HL-60/S4 treated with phorbol 12-myristate 13-acetate at 8.2 ng/mL for 4 days and 3 days (cell line): Measurements from ENCODE around the gene FOXF1.

Experiments used
- in situ Hi-C: fragments of 300-500 bp; cut with MboI; formaldehyde crosslinking; loops from 2 replicates; pipeline ENCODE4 v1.15.0; 2022; ENCODE audit warnings: low sequenced_read_pairs

Gene FOXF1

DNA sequence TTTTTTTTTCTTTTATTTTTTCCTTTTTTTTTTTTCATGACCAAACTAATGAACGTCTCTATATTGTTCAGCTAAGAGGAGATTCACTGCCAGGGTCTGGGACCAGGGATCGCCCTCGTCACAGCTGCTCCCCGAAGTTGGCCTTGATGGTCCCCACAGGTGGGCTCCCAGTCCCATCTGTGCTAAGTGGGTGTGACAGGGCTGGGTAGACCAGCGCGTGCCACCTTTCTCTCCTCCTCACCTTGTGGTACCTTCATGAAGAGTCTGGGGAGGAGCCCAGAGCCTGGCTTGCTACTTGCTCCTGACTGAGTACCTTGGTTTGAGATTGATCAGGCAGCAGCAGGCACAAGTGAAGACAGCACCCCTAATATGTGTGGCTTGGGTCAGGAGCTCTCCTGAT is 6.5 kb upstream of the FOXF1 start:
- in situ Hi-C loops = loop anchor here (25.0 kb wide), 1 partner anchor 417 kb away; no protein-coding TSS in a partner anchor

- in situ Hi-C loops = loop anchor here (25.0 kb wide), 1 partner anchor 417 kb away; no protein-coding TSS in a partner anchor
Observed at GRCh38 chr16:86504315-86505184, 5.8 kb upstream of the FOXF1 start.

DNA sequence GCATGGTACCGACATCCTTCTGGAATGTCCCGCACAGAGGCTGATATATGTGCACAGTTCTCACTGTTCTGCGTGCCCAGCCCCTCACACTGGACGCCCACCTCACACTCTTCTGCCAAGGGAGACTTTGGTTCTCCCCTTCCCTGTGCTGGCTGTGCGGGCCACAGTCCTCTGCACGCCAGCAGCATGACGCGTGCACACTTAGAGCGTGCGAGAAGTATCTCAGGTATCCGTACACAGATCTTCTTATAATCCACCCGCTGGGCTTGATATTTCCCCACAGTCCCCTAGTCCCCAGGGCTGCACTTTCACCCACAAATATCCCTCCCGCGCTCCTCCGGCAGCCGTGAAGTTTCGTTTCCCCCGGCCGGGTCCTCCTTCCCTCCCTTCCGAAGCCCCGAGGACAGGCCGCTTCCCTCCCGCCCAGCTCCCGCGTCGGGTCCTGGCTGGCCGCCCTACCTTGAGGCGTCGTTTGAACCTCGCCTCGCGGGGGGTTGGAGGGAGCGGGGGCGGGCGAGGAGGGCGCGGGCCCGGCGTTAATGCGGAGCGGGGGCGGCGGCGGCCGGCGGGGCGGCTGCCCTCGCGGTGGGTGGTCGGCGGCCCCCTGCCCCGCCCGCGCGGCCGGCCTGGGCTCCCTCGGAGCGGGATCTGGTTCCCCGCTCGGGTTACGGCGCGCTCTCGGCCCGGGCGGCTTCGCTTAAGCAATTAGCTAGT is 5.0 kb upstream of the FOXF1 start:
- in situ Hi-C loops = loop anchor here (25.0 kb wide), 1 partner anchor 418 kb away; no protein-coding TSS in a partner anchor

DNA sequence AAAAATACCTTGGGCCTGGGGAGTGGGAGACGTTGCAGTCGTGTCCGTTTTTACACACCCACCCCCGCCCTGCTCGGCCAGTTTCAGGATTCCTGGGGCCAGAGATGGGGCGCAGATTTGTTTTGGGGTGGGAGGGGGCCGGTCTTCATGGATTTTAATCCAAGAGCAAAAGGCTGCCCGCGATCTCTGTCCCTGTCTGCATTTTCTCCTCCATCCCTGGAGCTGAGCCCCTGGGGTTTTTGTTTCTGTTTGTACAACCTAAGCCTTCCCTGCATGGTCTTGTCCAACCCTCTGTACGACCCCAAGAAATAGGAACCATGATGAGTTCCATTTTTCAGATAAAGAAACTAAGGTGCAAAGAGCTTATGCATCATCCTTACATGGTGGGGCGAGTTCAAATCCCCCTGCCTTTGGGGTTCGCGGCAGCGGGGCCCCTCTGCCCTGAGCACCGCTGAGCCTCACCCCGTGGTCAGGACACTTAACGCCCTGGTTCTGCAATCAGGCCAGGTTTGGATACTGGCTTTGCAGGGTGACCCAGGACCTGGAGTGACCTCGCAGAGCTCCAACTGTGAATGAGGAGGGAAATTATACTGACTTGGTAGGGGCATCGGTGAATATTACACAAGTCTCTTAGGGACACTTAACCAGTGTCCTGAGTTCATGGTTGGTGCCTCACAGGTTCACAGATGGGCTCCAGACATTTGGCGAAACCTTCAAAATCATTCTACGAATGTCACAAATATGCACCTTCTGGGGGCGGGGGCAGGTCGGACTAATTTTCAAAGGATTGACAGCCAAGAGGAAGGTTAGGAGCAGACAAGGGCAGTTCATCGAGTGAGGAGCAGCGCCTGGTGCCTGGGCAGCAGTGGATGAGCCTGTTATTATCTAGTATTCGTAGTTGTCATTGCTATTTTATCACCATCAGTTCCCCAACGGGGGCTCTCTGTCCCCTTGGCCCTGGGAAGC is 4.1 kb upstream of the FOXF1 start:
- in situ Hi-C loops = loop anchor here (25.0 kb wide), 1 partner anchor 419 kb away; no protein-coding TSS in a partner anchor

DNA sequence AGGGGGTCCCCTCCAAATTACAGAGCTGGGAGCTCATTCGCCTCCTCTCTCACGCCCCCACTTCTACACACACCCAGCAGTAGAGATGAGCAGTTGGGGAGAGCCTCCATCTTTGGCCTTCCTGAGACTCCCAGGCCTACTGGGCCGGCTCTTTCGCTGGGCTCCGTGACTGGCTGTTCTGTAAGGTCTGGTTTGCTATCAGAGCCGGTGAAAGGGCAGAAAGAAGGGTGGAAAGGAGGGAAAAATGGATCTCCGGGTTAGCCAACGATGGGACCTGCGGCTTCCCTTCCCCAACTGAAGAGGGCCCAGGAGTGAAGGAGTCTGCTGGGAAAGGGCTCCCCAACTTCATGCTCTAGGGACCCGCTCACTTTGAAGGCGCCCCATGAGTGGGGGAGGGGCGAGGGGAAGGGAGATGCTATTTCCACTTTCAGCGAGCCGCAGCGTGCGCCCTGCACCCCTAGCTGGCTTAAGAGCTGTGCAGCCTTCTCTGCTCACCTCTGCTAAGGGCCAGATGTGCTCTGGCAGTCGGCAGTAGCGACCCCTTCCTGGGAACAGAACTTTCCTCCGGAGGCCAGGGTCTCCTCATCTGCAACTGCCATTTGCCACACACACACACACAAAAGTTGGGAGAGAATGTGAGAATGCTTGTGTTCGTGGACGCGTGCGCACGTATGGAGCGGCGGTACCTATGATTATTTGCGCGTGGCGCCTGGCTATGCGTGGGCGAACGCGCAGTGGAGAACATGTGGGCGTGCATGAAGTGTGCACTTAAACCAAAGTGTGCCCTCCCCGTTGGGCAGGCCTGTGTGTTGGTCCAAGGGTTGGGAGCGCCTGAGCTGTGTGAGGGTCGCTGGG is 2.9 kb upstream of the FOXF1 start:
- in situ Hi-C loops = loop anchor here (25.0 kb wide), 1 partner anchor 420 kb away; no protein-coding TSS in a partner anchor

- in situ Hi-C loops = loop anchor here (25.0 kb wide), 1 partner anchor 421 kb away; no protein-coding TSS in a partner anchor
Observed at GRCh38 chr16:86508028-86508946, 2.0 kb upstream of the FOXF1 start.

DNA sequence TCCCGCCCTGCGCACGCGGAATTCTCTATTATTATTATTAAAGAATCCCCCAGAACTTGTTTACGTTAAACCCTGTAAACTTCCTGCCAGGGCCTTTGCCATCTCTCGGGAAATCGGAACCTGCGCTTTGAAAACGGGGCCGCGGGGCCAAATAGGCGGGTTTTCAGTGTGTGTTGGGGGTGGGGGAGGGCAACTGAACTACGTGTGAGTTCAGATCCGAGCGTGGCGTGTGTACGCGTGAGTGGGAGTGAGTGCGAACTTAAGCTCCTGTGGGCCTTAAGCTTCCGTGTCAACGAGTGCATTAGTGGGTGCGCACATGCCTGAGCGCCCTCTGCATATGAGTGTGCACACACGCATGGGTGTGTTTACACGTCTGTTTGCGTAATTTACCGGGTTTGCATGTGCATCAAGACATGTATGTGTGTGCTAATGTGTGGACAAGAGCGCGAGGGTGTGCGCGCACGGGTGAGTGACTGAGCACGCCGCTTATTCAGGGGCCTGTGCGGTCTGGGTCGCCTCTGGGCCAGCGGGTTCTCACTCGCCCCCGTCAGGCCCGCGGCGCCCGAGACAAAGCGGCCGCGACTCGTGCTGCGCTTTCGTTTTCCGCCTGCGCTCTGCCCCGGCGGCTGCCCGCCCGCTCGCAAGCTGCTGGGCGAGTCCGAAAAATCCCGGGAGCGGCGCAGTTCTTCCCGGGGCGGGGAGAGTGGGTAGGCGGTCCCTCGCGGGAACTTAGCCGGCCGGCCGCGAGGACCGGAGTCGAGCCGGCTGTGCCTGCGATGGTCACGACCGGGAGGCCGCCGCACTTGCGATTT is 1.2 kb upstream of the FOXF1 start:
- in situ Hi-C loops = loop anchor here (25.0 kb wide), 1 partner anchor 422 kb away; no protein-coding TSS in a partner anchor

GRCh38 chr16:86509759-86510464 is 415 bp upstream of the FOXF1 start:
- in situ Hi-C loops = loop anchor here (25.0 kb wide), 1 partner anchor 423 kb away; no protein-coding TSS in a partner anchor

DNA sequence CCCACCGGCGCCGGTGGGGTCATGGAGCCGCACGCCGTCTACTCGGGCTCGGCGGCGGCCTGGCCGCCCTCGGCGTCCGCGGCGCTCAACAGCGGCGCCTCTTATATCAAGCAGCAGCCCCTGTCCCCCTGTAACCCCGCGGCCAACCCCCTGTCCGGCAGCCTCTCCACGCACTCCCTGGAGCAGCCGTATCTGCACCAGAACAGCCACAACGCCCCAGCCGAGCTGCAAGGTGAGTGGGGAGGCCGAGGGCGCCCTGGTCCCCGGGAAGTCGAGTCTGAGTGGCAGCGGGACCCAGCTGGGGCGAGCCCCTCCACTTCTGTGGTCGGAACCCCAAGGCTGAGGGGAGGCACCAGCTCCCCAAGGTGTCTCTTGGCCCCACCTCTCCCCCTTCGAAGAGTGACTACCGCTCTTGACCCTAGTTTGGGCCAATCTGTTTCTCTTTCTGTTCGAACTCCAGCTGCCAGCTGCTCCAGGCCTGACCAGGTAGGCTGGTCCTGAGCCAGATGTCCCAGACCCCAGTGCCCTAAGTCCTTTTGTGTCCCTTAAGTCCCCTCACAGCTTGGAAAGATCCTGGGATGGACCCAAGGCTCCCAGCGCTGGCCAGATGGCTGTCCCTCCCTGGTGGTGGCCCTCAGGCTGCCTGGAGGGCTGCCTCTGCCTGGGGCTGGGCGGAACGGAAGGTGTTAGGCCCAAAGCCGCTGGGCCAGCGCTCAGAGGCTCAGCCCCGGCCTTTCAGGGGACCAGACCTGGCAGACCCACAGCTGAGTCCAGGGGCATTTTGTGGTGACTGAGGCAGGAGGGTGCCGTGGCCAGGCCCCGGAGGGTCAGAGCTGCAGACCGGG is 1.2 kb downstream of the FOXF1 start:
- in situ Hi-C loops = loop anchor here (25.0 kb wide), 1 partner anchor 424 kb away; no protein-coding TSS in a partner anchor

DNA sequence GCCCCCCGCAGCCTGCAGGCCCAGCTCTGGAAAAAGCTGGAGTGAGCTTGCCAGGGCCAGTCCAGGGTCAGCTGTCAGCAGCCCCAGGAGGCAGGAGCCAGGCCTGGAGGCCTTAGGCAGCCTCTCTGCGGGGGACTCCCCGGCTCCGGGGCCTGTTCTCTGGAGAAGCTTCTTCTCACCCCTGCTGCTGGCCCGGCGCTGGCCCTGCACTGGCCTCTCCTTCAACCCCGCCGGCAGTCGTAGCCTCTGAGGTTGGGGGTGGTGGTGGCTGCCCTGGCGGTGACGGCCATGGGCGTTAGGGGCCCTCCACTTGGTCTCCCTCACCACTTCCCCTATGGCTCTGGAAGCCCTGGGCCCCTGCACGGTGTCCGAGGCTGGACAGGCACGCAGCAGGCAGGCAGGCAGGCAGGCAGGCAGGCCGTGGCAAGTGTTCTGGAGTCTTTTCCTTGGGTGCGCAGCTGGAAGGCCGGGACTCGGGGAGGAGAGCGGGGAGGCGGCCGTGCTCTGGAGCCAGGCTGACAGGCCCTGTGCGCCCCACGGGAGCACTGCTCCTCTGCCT is 2.1 kb downstream of the FOXF1 start:
- in situ Hi-C loops = loop anchor here (25.0 kb wide), 1 partner anchor 425 kb away; no protein-coding TSS in a partner anchor

DNA sequence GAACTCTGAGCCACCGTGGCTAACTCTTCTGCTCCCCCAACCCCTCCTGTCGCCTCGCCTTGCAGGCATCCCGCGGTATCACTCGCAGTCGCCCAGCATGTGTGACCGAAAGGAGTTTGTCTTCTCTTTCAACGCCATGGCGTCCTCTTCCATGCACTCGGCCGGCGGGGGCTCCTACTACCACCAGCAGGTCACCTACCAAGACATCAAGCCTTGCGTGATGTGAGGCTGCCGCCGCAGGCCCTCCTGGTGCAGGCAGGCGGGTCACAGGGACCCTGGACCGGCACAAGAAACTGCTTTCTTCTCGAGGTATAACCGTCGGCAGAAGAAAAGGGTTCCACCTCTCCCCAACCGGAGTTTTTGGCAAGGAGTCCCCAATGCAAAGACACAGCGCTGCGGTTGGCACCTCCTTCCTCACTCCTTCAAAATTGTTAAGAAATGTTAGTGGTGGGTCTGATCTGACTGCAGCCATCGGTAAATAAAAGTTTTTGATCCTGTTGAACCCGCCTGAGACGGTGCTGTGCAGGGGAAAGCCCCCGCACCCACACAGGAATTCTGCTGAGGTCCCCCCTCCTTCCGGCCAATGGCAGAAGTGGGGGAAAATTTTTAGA is 2.6 kb downstream of the FOXF1 start:
- in situ Hi-C loops = loop anchor here (25.0 kb wide), 1 partner anchor 426 kb away; no protein-coding TSS in a partner anchor

GRCh38 chr16:86513471-86514277 is 3.3 kb downstream of the FOXF1 start:
- in situ Hi-C loops = loop anchor here (25.0 kb wide), 1 partner anchor 426 kb away; no protein-coding TSS in a partner anchor

GRCh38 chr16:86514481-86515376 is 4.4 kb downstream of the FOXF1 start:
- in situ Hi-C loops = loop anchor here (25.0 kb wide), 1 partner anchor 427 kb away; no protein-coding TSS in a partner anchor
